Frontal cortex (tissue), 4 donors: ENCODE measurements around the gene WASHC1. TPM values are rescaled to one million over a fixed set of nuclear protein-coding genes. Genes with fewer than 3 reads are reported as not detected.
"Not testable (repeated sequence)": the region's sequence is repeated elsewhere in the genome, so short reads cannot be mapped to it uniquely, and the experiment has no call there.

Experiments used
- DNase-seq, 2 donors: peaks; one replicate each; pipeline ENCODE4 v3.0.0; 2012; ENCODE audit warnings: low spot score in 2 of 2
- FAIRE-seq: peaks from 2 replicates; lab custom pipeline; 2012; peaks lifted over from hg19 to GRCh38; lab: Jason Lieb, UNC
- total RNA-seq: library from RNA; depleted of rRNA; stranded (reverse); fragments of >200 nt; gene quantifications from one replicate; pipeline ENCODE4 v1.2.3, GENCODE V29; 2014
- donor health status: control.
- donor health status: control.
- donor health status: control.

WASHC1 gene
- total RNA-seq, 1 donor from 2014 or later: 5.7 TPM

GRCh38 chr9:16875-17274 is 12.4 kb downstream of the WASHC1 start:
- not testable (repeated sequence) for DNase-seq, FAIRE-seq

GRCh38 chr9:14129-14809 is 15.0 kb downstream of the WASHC1 start:
- not testable (repeated sequence) for DNase-seq, FAIRE-seq

GRCh38 chr9:11206-11605 is 18.1 kb downstream of the WASHC1 start:
- not testable (repeated sequence) for DNase-seq, FAIRE-seq

- not testable (repeated sequence) for FAIRE-seq
These were observed 18.6 kb downstream of the WASHC1 start for GRCh38 chr9:10653-11053.

GRCh38 chr9:10207-10606 is 19.0 kb downstream of the WASHC1 start:
- DNase-seq, FAIRE-seq: not testable (repeated sequence)

More at GRCh38 chr9:10653-11053, 18.6 kb downstream of the WASHC1 start:
- DNase-seq: not testable (repeated sequence)

Other genes with a start within 250 kb of the WASHC1 start
- 1.2 TPM for gene FOXD4, start 89.0 kb upstream of the WASHC1 start, total RNA-seq
- gene ZNG1A, start 149.6 kb upstream of the WASHC1 start, total RNA-seq: 29.3 TPM
- 2.4 TPM for gene DOCK8, start 185.4 kb upstream of the WASHC1 start, total RNA-seq